Neural progenitor cell (in vitro differentiated cells): ENCODE results near the gene RNF151. TPM values are rescaled to one million over a fixed set of nuclear protein-coding genes. Genes with fewer than 3 reads are reported as not detected.

Source experiments
- DNase-seq: peaks from one replicate; pipeline ENCODE4 v3.0.0-alpha.2; 2016; ENCODE audit warnings: low spot score
- H2AFZ ChIP-seq: fragments of 200-600 bp; sonication (generic); replicated peaks from 2 replicates; pipeline ENCODE4 v1.6.1; 2016; ENCODE audit warnings: antibody characterized with exemption
- H3F3A ChIP-seq: fragments of 200-600 bp; sonication (generic); 2 replicates; pipeline ENCODE4 v1.6.1; 2016; ENCODE audit warnings: antibody characterized with exemption, low read depth
- H3K27ac ChIP-seq: fragments of 200-600 bp; sonication (generic); 2 replicates; pipeline ENCODE4 v1.5.1; 2016; ENCODE audit warnings: mild to moderate bottlenecking
- H3K27me3 ChIP-seq: fragments of 200-600 bp; sonication (generic); 2 replicates; pipeline ENCODE4 v1.6.1; 2016; ENCODE audit warnings: mild to moderate bottlenecking, moderate library complexity
- H3K36me3 ChIP-seq: fragments of 200-600 bp; sonication (generic); 2 replicates; pipeline ENCODE4 v1.5.1; 2016
- H3K4me1 ChIP-seq: fragments of 200-600 bp; sonication (generic); 2 replicates; pipeline ENCODE4 v1.6.1; 2016; ENCODE audit warnings: mixed run types
- H3K4me2 ChIP-seq: fragments of 200-600 bp; sonication (generic); 2 replicates; pipeline ENCODE4 v1.6.1; 2016
- H3K4me3 ChIP-seq: fragments of 200-600 bp; sonication (generic); 2 replicates; pipeline ENCODE4 v1.5.1; 2016
- H3K79me2 ChIP-seq: fragments of 200-600 bp; sonication (generic); 2 replicates; pipeline ENCODE4 v1.6.1; 2016; ENCODE audit warnings: low read depth
- H3K9ac ChIP-seq: fragments of 200-600 bp; sonication (generic); 2 replicates; pipeline ENCODE4 v1.6.1; 2016
- H3K9me3 ChIP-seq: fragments of 200-600 bp; sonication (generic); 2 replicates; pipeline ENCODE4 v1.5.1; 2016; ENCODE audit warnings: low read depth
- H4K20me1 ChIP-seq: fragments of 200-600 bp; sonication (generic); 2 replicates; pipeline ENCODE4 v1.6.1; 2016; ENCODE audit warnings: low read depth
- H3K27ac Mint-ChIP-seq: 3 replicates; pipeline ENCODE4 v1.8.0; 2021; ENCODE audit warnings: mixed read lengths
- H3K27me3 Mint-ChIP-seq: 2 replicates; pipeline ENCODE4 v1.8.0; 2022; ENCODE audit warnings: low read depth, mild to moderate bottlenecking, inconsistent platforms, moderate library complexity, mixed read lengths; ENCODE audit not compliant: insufficient read depth
- H3K36me3 Mint-ChIP-seq: 3 replicates; pipeline ENCODE4 v1.8.0; 2021; ENCODE audit warnings: mixed read lengths
- H3K4me1 Mint-ChIP-seq: 3 replicates; pipeline ENCODE4 v1.8.0; 2021; ENCODE audit warnings: mixed read lengths
- H3K4me3 Mint-ChIP-seq: 3 replicates; pipeline ENCODE4 v1.8.0; 2021; ENCODE audit warnings: mild to moderate bottlenecking, moderate library complexity, mixed read lengths
- H3K9me3 Mint-ChIP-seq: 3 replicates; pipeline ENCODE4 v1.8.0; 2020; ENCODE audit warnings: mixed read lengths
- CTCF ChIP-seq: fragments of 200-600 bp; sonication (generic); IDR thresholded peaks from 2 replicates; pipeline ENCODE4 v1.5.1; 2017; ENCODE audit warnings: antibody characterized with exemption, mild to moderate bottlenecking
- EZH2 ChIP-seq: fragments of 200-600 bp; sonication (generic); IDR thresholded peaks from 2 replicates; pipeline ENCODE4 v1.6.1; 2017; ENCODE audit warnings: antibody characterized with exemption, mild to moderate bottlenecking, moderate library complexity
- EZH2phosphoT487 ChIP-seq: fragments of 200-600 bp; sonication (generic); IDR thresholded peaks from 2 replicates; pipeline ENCODE4 v1.6.1; 2017; ENCODE audit warnings: antibody characterized with exemption
- total RNA-seq: library from RNA; depleted of rRNA; stranded (reverse); fragments of >200 nt; gene quantifications from 2 replicates; pipeline ENCODE4 v1.2.3, GENCODE V29; 2015; ENCODE audit warnings: low replicate concordance

Gene RNF151
- total RNA-seq, 1 donor from 2014 or later, result not detected

GRCh38 chr16:1990351-1991134 is 23.9 kb downstream of the RNF151 start:
- TF ChIP-seq EZH2 (no peak), EZH2phosphoT487 (peak; percentile 71)
- Histone ChIP-seq H2AFZ (peak overlapping the region; percentile 45), H4K20me1 (peaks cover 24% of the 10 kb centered on the region), H3K9me3 (no peaks in the 10 kb centered on the region), H3K4me2 (peak overlapping the region; percentile 84), H3K79me2 (peaks cover under 1% of the 10 kb centered on the region), H3F3A (peaks cover 52% of the 10 kb centered on the region), H3K36me3 (no peaks in the 10 kb centered on the region), H3K4me3 (peak overlapping the region; percentile 55), H3K9ac (no peak overlapping the region), H3K27me3 (peaks cover 58% of the 10 kb centered on the region), H3K27ac (no peak overlapping the region), H3K4me1 (peaks cover 10% of the 10 kb centered on the region)
- Mint-ChIP-seq H3K27ac (no peak overlapping the region), H3K27me3 (peaks cover 27% of the 10 kb centered on the region), H3K36me3 (peaks cover 13% of the 10 kb centered on the region), H3K4me3 (peak overlapping the region; percentile 71), H3K4me1 (peaks cover 14% of the 10 kb centered on the region), H3K9me3 (peaks cover 2% of the 10 kb centered on the region)
- peak; percentile 86 for DNase-seq

DNA sequence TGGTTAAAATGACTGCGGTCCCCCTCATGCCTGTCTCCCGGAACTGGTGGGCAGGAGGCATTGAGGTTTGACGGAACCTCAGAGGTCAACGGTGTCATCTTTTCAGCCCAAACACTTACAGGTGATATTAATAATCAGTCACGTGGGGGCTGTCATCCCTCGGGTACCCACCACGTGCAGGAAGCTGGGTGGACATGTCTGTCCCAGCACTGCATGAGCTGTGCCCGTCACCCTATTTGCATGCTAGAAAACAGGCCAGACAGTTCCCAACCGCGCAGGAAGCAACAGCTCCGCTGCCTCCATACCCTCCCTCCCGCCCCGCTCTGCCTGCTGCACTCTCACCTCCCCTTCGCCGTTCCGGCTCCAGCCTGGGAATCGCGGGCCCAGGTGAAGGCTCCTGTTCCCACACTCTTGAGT is 24.5 kb downstream of the RNF151 start:
- TF ChIP-seq EZH2 (peak; percentile 63), EZH2phosphoT487 (peak; percentile 56), CTCF (no peak)
- Mint-ChIP-seq H3K27ac (no peak overlapping the region), H3K36me3 (peaks cover 13% of the 10 kb centered on the region), H3K9me3 (peaks cover 2% of the 10 kb centered on the region), H3K4me1 (peaks cover 14% of the 10 kb centered on the region), H3K4me3 (peak overlapping the region; percentile 81), H3K27me3 (peaks cover 27% of the 10 kb centered on the region)
- H3K4me1 ChIP-seq, result peaks cover 10% of the 10 kb centered on the region
- H3K4me2 ChIP-seq, result peak overlapping the region; percentile 84
- no peaks in the 10 kb centered on the region for H3K36me3 ChIP-seq
- DNase-seq, result no peak
- H3F3A ChIP-seq, result peaks cover 56% of the 10 kb centered on the region
- peak overlapping the region; percentile 55 for H3K4me3 ChIP-seq
- H3K27me3 ChIP-seq, result peaks cover 58% of the 10 kb centered on the region
- no peaks in the 10 kb centered on the region for H3K79me2 ChIP-seq
- H3K9me3 ChIP-seq, result no peaks in the 10 kb centered on the region
- peaks cover 24% of the 10 kb centered on the region for H4K20me1 ChIP-seq
- no peak overlapping the region for H3K27ac ChIP-seq
- no peak overlapping the region for H2AFZ ChIP-seq
- no peak overlapping the region for H3K9ac ChIP-seq

- H3F3A ChIP-seq, result peaks cover 58% of the 10 kb centered on the region
- no peak overlapping the region for H2AFZ ChIP-seq
- no peak for DNase-seq
- H3K9ac ChIP-seq, result no peak overlapping the region
- H3K4me3 ChIP-seq, result peak overlapping the region; percentile 28
- no peak overlapping the region for H3K27ac Mint-ChIP-seq
- peaks cover 24% of the 10 kb centered on the region for H4K20me1 ChIP-seq
- peak overlapping the region; percentile 81 for H3K4me3 Mint-ChIP-seq
- no peaks in the 10 kb centered on the region for H3K36me3 ChIP-seq
- no peak for TF ChIP-seq CTCF
- TF ChIP-seq EZH2phosphoT487, result peak; percentile 66
- peak; percentile 44 for TF ChIP-seq EZH2
- H3K4me2 ChIP-seq, result peak overlapping the region; percentile 84
- peaks cover 27% of the 10 kb centered on the region for H3K27me3 Mint-ChIP-seq
- H3K9me3 Mint-ChIP-seq, result peaks cover 2% of the 10 kb centered on the region
- H3K27me3 ChIP-seq, result peaks cover 58% of the 10 kb centered on the region
- no peaks in the 10 kb centered on the region for H3K9me3 ChIP-seq
- peaks cover 12% of the 10 kb centered on the region for H3K4me1 Mint-ChIP-seq
- H3K79me2 ChIP-seq, result no peaks in the 10 kb centered on the region
- H3K36me3 Mint-ChIP-seq, result peaks cover 10% of the 10 kb centered on the region
- peaks cover 10% of the 10 kb centered on the region for H3K4me1 ChIP-seq
- no peak overlapping the region for H3K27ac ChIP-seq
Observed at GRCh38 chr16:1991588-1991947, 24.9 kb downstream of the RNF151 start.
